ENCODE measurements around the gene STIP1.

STIP1 gene

GRCh38 chr11:64253043-64253442, 67.1 kb downstream of the STIP1 start:
- no peak for DNase-seq

GRCh38 chr11:64253481-64253880, 67.5 kb downstream of the STIP1 start:
- DNase-seq, result no peak
